Panc1 (cell line): ENCODE results near the gene NDUFA13. TPM values are rescaled to one million over a fixed set of nuclear protein-coding genes. Genes with fewer than 3 reads are reported as not detected.
A peak's percentile ranks its signal among the peaks of the same experiment; 100 is the strongest.

ENCODE experiments used
- ATAC-seq: fragments of 200-7000 bp; cut with Tn5 transposase; 2 replicates; pipeline ENCODE4 v1.9.1; 2020; ENCODE audit warnings: mild to moderate bottlenecking, moderate library complexity
- BruUV-seq: library from RNA; stranded (reverse); fragments of 400-500 nt; replicated peaks from 2 replicates; lab custom pipeline; 2021; lab: Mats Ljungman, UMichigan
- CTCF ChIA-PET: fragments of 300-600 bp; sonication (Branson Sonifier 250); formaldehyde crosslinking; loops from one replicate; lab custom pipeline; 2022; ENCODE audit warnings: antibody characterized with exemption; lab: Charles Lee
- POLR2A ChIA-PET: fragments of 300-600 bp; sonication (Branson Sonifier 250); formaldehyde crosslinking; loops from one replicate; lab custom pipeline; 2022; ENCODE audit warnings: antibody characterized with exemption; lab: Charles Lee
- DNase-seq: peaks from one replicate; pipeline ENCODE4 v3.0.0-alpha.2; 2010; ENCODE audit warnings: low read depth, low spot score
- H3K27ac ChIP-seq: 2 replicates; pipeline ENCODE4 v1.5.1; 2011; ENCODE audit warnings: mild to moderate bottlenecking, low read length, inconsistent platforms
- H3K27me3 ChIP-seq: fragments of 200-500 bp; sonication (Bioruptor generic); 2 replicates; pipeline ENCODE4 v1.6.0; 2014; ENCODE audit warnings: low read length, inconsistent platforms; ENCODE audit not compliant: control insufficient read depth, insufficient read depth
- H3K36me3 ChIP-seq: fragments of 200-500 bp; sonication (Bioruptor generic); 2 replicates; pipeline ENCODE4 v1.5.1; 2014; ENCODE audit warnings: inconsistent platforms, mild to moderate bottlenecking, low read length, moderate library complexity; ENCODE audit not compliant: control insufficient read depth, insufficient read depth
- H3K4me1 ChIP-seq: 2 replicates; pipeline ENCODE4 v1.5.1; 2011; ENCODE audit warnings: inconsistent platforms, mild to moderate bottlenecking, low read length, moderate library complexity; ENCODE audit not compliant: control insufficient read depth, insufficient read depth
- H3K4me3 ChIP-seq, 2 experiments: 2 replicates each; pipeline ENCODE4 v1.5.1; 2011 to 2012; ENCODE audit warnings: low read depth in 2 of 2, low read length in 2 of 2, mild to moderate bottlenecking in 2 of 2, inconsistent platforms in 1 of 2, moderate library complexity in 1 of 2
- H3K9me3 ChIP-seq: fragments of 200-500 bp; sonication (Bioruptor generic); 2 replicates; pipeline ENCODE4 v1.5.1; 2014; ENCODE audit warnings: low read depth, mild to moderate bottlenecking, inconsistent platforms, low read length, moderate library complexity; ENCODE audit not compliant: control insufficient read depth, insufficient read depth
- CTCF ChIP-seq: fragments of 450-650 bp; IDR thresholded peaks from 2 replicates; pipeline ENCODE4 v1.5.1; 2017; ENCODE audit warnings: mild to moderate bottlenecking
- POLR2AphosphoS5 ChIP-seq: IDR thresholded peaks from 2 replicates; pipeline ENCODE4 v1.6.1; 2012; ENCODE audit warnings: mild to moderate bottlenecking, low read depth, low read length, moderate library complexity
- REST ChIP-seq, 2 experiments: IDR thresholded peaks; 2 replicates each; pipeline ENCODE4 v1.6.1; 2011 to 2012; ENCODE audit warnings: low read depth in 2 of 2, control low read depth in 1 of 2, low read length in 1 of 2, mild to moderate bottlenecking in 1 of 2, moderate library complexity in 1 of 2; ENCODE audit not compliant: insufficient read depth in 1 of 2
- SIN3A ChIP-seq: IDR thresholded peaks from 2 replicates; pipeline ENCODE4 v1.6.1; 2012; ENCODE audit warnings: low read depth, mild to moderate bottlenecking, low read length, moderate library complexity, borderline replicate concordance; ENCODE audit not compliant: insufficient read depth
- TCF7L2 ChIP-seq: IDR thresholded peaks from 2 replicates; pipeline ENCODE4 v1.6.1; 2011; ENCODE audit warnings: mild to moderate bottlenecking, low read depth, low read length, inconsistent platforms
- in situ Hi-C: cut with HindIII; loops from 2 replicates; pipeline ENCODE4 v1.10.0; 2016; ENCODE audit warnings: low sequenced_read_pairs, low pct_unique_long_range_greater_than_20kb
- intact Hi-C: fragments of 100-400 bp; cut with micrococcal nuclease; formaldehyde crosslinking; loops from one replicate; pipeline ENCODE4 v1.10.0; 2022; ENCODE audit not compliant: unreplicated experiment
- total RNA-seq: library from RNA; stranded (reverse); gene quantifications from one replicate; pipeline ENCODE4 v1.2.1, GENCODE V29; 2021; ENCODE audit not compliant: unreplicated experiment

The NDUFA13 gene
- total RNA-seq, 1 experiment from 2014 or later = 287 TPM

GRCh38 chr19:19538061-19538784 lies 22.2 kb downstream of the NDUFA13 start, which contains the start of gene CILP2:
Gene CILP2 (plus strand): TSS chr19:19538265. CDS start chr19:19538350, 85 bp downstream.
- CTCF ChIA-PET = no interaction called here
- Histone ChIP-seq H3K4me3 (no peak within 1 kb of the TSS; a peak in 1 of 4 replicates), H3K36me3 (no peaks in the 10 kb centered on the region), H3K9me3 (no peaks in the 10 kb centered on the region), H3K4me1 (no peaks in the 10 kb centered on the region), H3K27ac (no peak within 1 kb of the TSS), H3K27me3 (no peaks in the 10 kb centered on the region)
- TF ChIP-seq SIN3A (no peak), TCF7L2 (no peak), REST (IDR thresholded peaks at IDR 0.05; ENCODE audit: insufficient read depth in 1 of 2, low read depth in 2 of 2, low read length in 1 of 2) (no peak), POLR2AphosphoS5 (no peak), CTCF (no peak)
- intact Hi-C loops (loop anchor here (10.0 kb wide), 1 partner anchor 107 kb away; the partner anchor contains the start of gene GMIP), in situ Hi-C loops (no loop called here)
- DNase-seq (no peak), ATAC-seq (0 out of 2 replicates have a peak, but pooled peaks have one; percentile 17)
- POLR2A ChIA-PET = no interaction called here
- BruUV-seq = no TSS peak

GRCh38 chr19:19538785-19539166 lies 22.8 kb downstream of the NDUFA13 start:
- no peak for TF ChIP-seq TCF7L2
- TF ChIP-seq REST (IDR thresholded peaks at IDR 0.05; ENCODE audit: insufficient read depth in 1 of 2, low read depth in 2 of 2, low read length in 1 of 2) = no peak
- TF ChIP-seq POLR2AphosphoS5 = no peak
- no peak for TF ChIP-seq CTCF
- no peaks in the 10 kb centered on the region for H3K9me3 ChIP-seq
- DNase-seq = no peak
- in situ Hi-C loops = no loop called here
- intact Hi-C loops = loop anchor here (10.0 kb wide), 1 partner anchor 106 kb away; the partner anchor contains the start of gene GMIP
- BruUV-seq = no TSS peak
- no peaks in the 10 kb centered on the region for H3K4me1 ChIP-seq
- no peak overlapping the region for H3K4me3 ChIP-seq
- ChIA-PET CTCF (no interaction called here), POLR2A (no interaction called here)
- no peaks in the 10 kb centered on the region for H3K27me3 ChIP-seq
- H3K27ac ChIP-seq = no peak overlapping the region
- H3K36me3 ChIP-seq = no peaks in the 10 kb centered on the region
- ATAC-seq = no peak
